Measurements from ENCODE around the gene NHERF1. TPM values are rescaled to one million over a fixed set of nuclear protein-coding genes. Genes with fewer than 3 reads are reported as not detected.

NHERF1 gene
- total and polyA plus RNA-seq, 2 of the 8 experiments (the other 6 are each of a cell fraction or from before 2014, with no cell fraction given), result 92.9 to 99.2 TPM

- CTCF ChIA-PET (ENCODE audit: partially characterized antibody), result interaction anchor here (0.5 to 13.0 kb wide), 6 partner anchors 12 to 86 kb away, joined by 3 to 170 read pairs (median 4); no protein-coding TSS in a partner anchor
- H3K79me1 ChIP-seq (ENCODE audit: low read depth, low read length), result peaks cover 16% of the 10 kb centered on the region
- 88% methylated on average over 4 of the region's 4 CpGs; no CpG with 5 or more reads in 1 of the 2 experiments for whole genome bisulfite sequencing, 2 experiments (ENCODE audit: extremely low coverage in 1 of 2, insufficient coverage in 1 of 2, insufficient read length in 1 of 2, insufficient replicate concordance in 2 of 2, low coverage in 1 of 2, low lambda C conversion rate in 2 of 2, missing lambda C conversion rate in 1 of 2)
These were observed 16.4 kb downstream of the NHERF1 start for GRCh38 chr17:74764751-74765286.

More at GRCh38 chr17:74764751-74765286, 16.4 kb downstream of the NHERF1 start:
- Histone ChIP-seq H3K56ac (replicated peaks; ENCODE audit: insufficient read length, low read depth, low read length) (no peak overlapping the region), H4K8ac (ENCODE audit: extremely low read depth, insufficient read depth, low read length) (no peak overlapping the region), H3K23me2 (ENCODE audit: low read depth, low read length) (no peaks in the 10 kb centered on the region), H3K4me2 (ENCODE audit: insufficient read depth in 1 of 2, low read depth in 2 of 2, low read length in 2 of 2) (no peak overlapping the region; a peak in 1 of 4 replicates), H3K9me3 (ENCODE audit: insufficient read depth in 2 of 2, low read depth in 1 of 2, low read length in 1 of 2) (no peaks in the 10 kb centered on the region), H3K79me2 (ENCODE audit: control insufficient read depth in 1 of 2, insufficient read depth in 2 of 2, low read length in 2 of 2) (peaks cover 0 to 23% of the 10 kb centered on the region in 2 experiments; a peak in 1 of 4 replicates), H2BK20ac (ENCODE audit: low read length) (no peak overlapping the region), H2AK5ac (ENCODE audit: low read depth, low read length) (peak overlapping the region; percentile 11; the same call in 1 of the 2 replicates), H2BK120ac (replicated peaks; ENCODE audit: low read depth, low read length) (no peak overlapping the region), H3K9ac (replicated peaks in 1 of 4; ENCODE audit: extremely low read depth in 1 of 4, low read depth in 3 of 4, low read length in 3 of 4) (no peak overlapping the region), H3K36me3 (ENCODE audit: control insufficient read depth in 2 of 4, insufficient read depth in 4 of 4, low read length in 3 of 4) (peaks cover 0 to 18% (median under 1%) of the 10 kb centered on the region in 4 experiments; a peak in 4 of 8 replicates), H3K23ac (ENCODE audit: insufficient read length) (no peak overlapping the region), H3K4ac (replicated peaks; ENCODE audit: insufficient read length, low read depth, low read length) (no peak overlapping the region), H4K91ac (replicated peaks; ENCODE audit: insufficient read length, low read length) (no peak overlapping the region), H3K27ac (ENCODE audit: low read depth, low read length) (no peak overlapping the region; the same call in 1 of the 2 replicates), H4K20me1 (replicated peaks in 1 of 2; ENCODE audit: control insufficient read depth in 1 of 2, insufficient read depth in 2 of 2, low read length in 2 of 2) (peaks cover 2 to 9% of the 10 kb centered on the region in 2 experiments), H4K5ac (ENCODE audit: insufficient read length, low read depth, low read length) (no peak overlapping the region), H3K18ac (ENCODE audit: extremely low read depth, low read length) (no peak overlapping the region), H3K4me1 (replicated peaks in 1 of 4; ENCODE audit: control insufficient read depth in 3 of 4, insufficient read depth in 4 of 4, low read length in 3 of 4) (peaks cover 10 to 44% (median 28%) of the 10 kb centered on the region in 4 experiments), H2BK12ac (ENCODE audit: low read depth, low read length) (no peak overlapping the region), H2BK5ac (ENCODE audit: low read depth, low read length) (no peak overlapping the region), H3K27me3 (replicated peaks in 1 of 4; ENCODE audit: control insufficient read depth in 3 of 4, extremely low read depth in 1 of 4, insufficient read depth in 3 of 4, low read length in 3 of 4) (no peaks in the 10 kb centered on the region), H2AFZ (ENCODE audit: low read length) (no peak overlapping the region), H3K4me3 (ENCODE audit: extremely low read depth in 1 of 4, insufficient read depth in 2 of 4, low read depth in 3 of 4, low read length in 4 of 4) (no peak overlapping the region), H3K14ac (ENCODE audit: insufficient read length) (no peak overlapping the region), H2BK15ac (ENCODE audit: low read length) (no peak overlapping the region)
- POLR2A ChIA-PET (ENCODE audit: partially characterized antibody), result interaction anchor here (1.7 to 6.5 kb wide), 3 partner anchors 9 to 19 kb away, joined by 7 to 70 read pairs (median 8); no protein-coding TSS in a partner anchor
- no peak for TF ChIP-seq RBBP5 (IDR thresholded peaks at IDR 0.05; ENCODE audit: borderline replicate concordance, low read depth, low read length)
- FAIRE-seq (no peak), DNase-seq (ENCODE audit: low read depth in 1 of 2, low spot score in 2 of 2) (no peak)

Data from H1 (cell line).